ENCODE results near the gene NXPE3. TPM values are rescaled to one million over a fixed set of nuclear protein-coding genes. Genes with fewer than 3 reads are reported as not detected.

Gene NXPE3
- total RNA-seq, 1 donor from 2014 or later = 3.9 TPM

DNA sequence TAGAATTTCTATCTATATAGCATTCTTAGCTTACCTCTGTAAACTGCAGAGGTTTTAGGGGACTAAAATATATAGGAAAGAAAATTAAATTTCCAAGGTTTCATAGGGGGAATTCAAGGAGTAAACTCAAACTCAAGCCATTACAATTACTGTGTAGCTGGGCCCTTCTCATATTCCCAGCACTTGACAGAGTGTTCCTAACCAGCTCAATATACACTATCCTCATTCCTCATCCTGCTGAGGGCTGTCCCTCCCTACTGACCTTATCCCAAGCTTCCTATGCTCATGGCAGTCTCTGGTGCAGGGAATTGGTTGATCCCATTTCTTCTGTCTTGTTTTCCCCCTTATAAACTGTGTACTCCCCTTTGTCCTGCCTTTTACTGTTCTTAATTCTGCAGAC lies 33.9 kb downstream of the NXPE3 start:
- TF ChIP-seq, protein P1, sequence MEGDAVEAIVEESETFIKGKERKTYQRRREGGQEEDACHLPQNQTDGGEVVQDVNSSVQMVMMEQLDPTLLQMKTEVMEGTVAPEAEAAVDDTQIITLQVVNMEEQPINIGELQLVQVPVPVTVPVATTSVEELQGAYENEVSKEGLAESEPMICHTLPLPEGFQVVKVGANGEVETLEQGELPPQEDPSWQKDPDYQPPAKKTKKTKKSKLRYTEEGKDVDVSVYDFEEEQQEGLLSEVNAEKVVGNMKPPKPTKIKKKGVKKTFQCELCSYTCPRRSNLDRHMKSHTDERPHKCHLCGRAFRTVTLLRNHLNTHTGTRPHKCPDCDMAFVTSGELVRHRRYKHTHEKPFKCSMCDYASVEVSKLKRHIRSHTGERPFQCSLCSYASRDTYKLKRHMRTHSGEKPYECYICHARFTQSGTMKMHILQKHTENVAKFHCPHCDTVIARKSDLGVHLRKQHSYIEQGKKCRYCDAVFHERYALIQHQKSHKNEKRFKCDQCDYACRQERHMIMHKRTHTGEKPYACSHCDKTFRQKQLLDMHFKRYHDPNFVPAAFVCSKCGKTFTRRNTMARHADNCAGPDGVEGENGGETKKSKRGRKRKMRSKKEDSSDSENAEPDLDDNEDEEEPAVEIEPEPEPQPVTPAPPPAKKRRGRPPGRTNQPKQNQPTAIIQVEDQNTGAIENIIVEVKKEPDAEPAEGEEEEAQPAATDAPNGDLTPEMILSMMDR (IDR thresholded peaks at IDR 0.05; ENCODE audit: insufficient read depth, low read length, severe bottlenecking) = no peak
- Histone ChIP-seq H3K27me3 (ENCODE audit: control insufficient read depth, insufficient read depth, low read length) (no peaks in the 10 kb centered on the region), H3K36me3 (ENCODE audit: control insufficient read depth, insufficient read depth, low read length) (no peaks in the 10 kb centered on the region), H3K4me3 (ENCODE audit: low read depth, low read length) (no peak overlapping the region)
- no peak for DNase-seq (ENCODE audit: low read depth)
- FAIRE-seq = no peak

DNA sequence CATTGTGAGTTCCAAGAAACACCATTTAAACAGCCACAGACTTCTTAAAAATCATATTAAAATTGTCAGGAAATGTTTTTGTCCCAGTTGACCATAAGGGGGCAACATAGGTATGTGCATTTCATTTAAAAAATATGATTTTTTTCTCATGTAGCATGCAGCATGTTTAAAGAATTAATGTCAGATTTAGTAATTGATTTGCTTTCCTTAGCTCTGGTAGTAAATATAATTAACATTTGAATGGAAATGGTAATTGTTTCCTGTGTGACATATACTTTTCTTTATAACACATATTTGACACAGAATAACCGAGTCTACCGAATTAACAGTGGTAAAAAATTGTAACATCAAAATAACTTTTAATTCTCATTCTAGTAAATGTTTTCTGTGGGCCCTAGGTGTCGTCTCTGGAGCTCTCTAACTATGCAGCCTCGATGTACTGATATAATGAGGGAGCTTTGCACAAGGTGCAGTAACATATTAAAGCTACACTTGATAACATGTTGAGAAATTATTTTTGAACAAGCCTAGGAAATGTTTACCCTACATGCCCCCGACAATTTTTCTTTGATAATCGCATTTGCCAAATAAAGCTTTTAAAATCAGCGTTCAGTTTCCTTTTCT lies 34.9 kb downstream of the NXPE3 start:
- FAIRE-seq = no peak
- no peaks in the 10 kb centered on the region for H3K36me3 ChIP-seq (ENCODE audit: control insufficient read depth, insufficient read depth, low read length)
- H3K4me3 ChIP-seq (ENCODE audit: low read depth, low read length) = no peak overlapping the region
- peak; percentile 50 for DNase-seq (ENCODE audit: low read depth)
- no peaks in the 10 kb centered on the region for H3K27me3 ChIP-seq (ENCODE audit: control insufficient read depth, insufficient read depth, low read length)
- TF ChIP-seq, protein P1 (IDR thresholded peaks at IDR 0.05; ENCODE audit: insufficient read depth, low read length, severe bottlenecking) = peak; percentile 27

DNA sequence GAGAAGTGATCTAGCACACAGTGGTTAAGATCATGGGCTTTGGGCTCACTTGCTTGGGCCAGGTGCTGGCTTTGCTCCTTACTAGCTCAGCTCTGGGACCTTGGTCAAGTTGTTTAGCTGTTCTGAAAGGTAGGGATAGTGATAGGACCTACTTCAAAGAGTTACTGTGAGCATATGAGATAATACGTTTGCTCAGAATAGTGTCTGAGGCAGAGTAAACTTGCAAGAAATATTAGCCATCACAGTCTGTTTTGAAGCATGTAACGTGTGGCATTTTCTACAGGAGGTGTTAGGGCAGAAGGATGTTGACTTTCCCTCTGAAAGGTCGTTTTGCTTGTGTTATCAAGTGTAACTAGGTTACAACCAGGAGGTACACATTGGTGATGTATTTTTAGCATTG lies 35.8 kb downstream of the NXPE3 start:
- Histone ChIP-seq H3K4me3 (ENCODE audit: low read depth, low read length) (no peak overlapping the region), H3K36me3 (ENCODE audit: control insufficient read depth, insufficient read depth, low read length) (no peaks in the 10 kb centered on the region), H3K27me3 (ENCODE audit: control insufficient read depth, insufficient read depth, low read length) (no peaks in the 10 kb centered on the region)
- FAIRE-seq (no peak), DNase-seq (ENCODE audit: low read depth) (no peak)
- TF ChIP-seq, protein P1 (IDR thresholded peaks at IDR 0.05; ENCODE audit: insufficient read depth, low read length, severe bottlenecking) = no peak

DNA sequence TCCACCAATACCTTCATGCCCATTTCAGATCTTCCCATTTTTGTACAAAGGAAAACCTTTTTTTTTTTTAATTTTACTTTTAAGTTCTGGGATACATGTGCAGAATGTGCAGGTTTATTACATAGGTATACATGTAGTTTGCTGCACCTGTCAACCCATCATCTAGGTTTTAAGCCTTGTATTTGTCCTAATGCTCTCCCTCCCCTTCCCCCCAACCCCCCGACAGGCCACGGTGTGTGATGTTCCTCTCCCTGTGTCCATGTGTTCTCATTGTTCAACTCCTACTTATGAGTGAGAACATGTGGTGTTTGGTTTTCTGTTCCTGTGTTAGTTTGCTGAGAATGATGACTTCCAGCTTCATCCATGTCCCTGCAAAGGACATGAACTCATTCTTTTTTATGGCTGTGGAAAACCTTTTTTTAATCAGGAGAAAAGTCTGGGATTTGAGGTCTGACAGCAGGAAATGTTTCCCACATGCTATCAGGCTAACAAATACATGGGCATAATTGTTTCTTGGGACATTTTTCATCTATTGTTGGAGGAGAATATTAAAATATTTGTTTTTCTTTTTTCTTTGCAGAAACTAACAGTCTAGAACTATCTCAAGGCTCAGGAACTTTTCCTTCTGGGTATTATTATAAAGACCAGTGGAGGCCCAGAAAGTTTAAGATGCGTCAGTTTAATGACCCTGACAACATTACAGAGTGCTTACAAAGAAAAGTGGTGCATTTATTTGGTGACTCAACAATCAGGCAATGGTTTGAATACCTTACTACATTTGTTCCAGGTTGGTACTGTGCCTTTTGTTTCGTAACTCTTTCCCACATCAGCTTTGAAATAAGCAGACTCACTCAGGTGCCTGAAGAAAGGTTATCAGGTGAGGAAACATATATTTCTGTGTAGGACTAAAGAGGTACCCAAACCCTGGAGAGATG lies 37.5 kb downstream of the NXPE3 start:
- DNase-seq (ENCODE audit: low read depth) = peak; percentile 81
- TF ChIP-seq, protein P1 (IDR thresholded peaks at IDR 0.05; ENCODE audit: insufficient read depth, low read length, severe bottlenecking) = no peak
- Histone ChIP-seq H3K27me3 (ENCODE audit: control insufficient read depth, insufficient read depth, low read length) (no peaks in the 10 kb centered on the region), H3K4me3 (ENCODE audit: low read depth, low read length) (no peak overlapping the region), H3K36me3 (ENCODE audit: control insufficient read depth, insufficient read depth, low read length) (no peaks in the 10 kb centered on the region)
- FAIRE-seq = peak; percentile 13

DNA sequence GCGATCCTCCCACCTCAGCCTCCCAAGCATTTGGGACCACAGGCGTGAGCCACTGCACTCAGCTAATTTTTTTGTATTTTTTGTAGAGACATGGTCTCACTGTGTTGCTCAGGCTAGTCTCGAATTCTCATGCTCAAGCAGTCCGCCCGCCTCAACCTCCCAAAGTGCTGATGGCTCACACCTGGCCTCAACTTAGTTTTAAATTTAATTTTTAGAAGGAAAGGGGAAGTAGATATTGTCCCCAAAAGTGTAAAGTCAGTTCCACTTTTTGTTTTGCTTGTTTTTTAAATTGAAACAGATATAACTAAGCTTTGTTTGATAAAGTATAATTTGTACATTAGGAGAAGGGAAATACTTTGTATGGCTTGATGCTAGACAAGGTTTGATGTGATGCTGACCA lies 39.0 kb downstream of the NXPE3 start:
- FAIRE-seq (no peak), DNase-seq (ENCODE audit: low read depth) (no peak)
- no peaks in the 10 kb centered on the region for H3K27me3 ChIP-seq (ENCODE audit: control insufficient read depth, insufficient read depth, low read length)
- no peaks in the 10 kb centered on the region for H3K36me3 ChIP-seq (ENCODE audit: control insufficient read depth, insufficient read depth, low read length)
- no peak overlapping the region for H3K4me3 ChIP-seq (ENCODE audit: low read depth, low read length)
- TF ChIP-seq, protein P1 (IDR thresholded peaks at IDR 0.05; ENCODE audit: insufficient read depth, low read length, severe bottlenecking) = no peak

All from bronchial epithelial cell (primary cell).